Stomach (tissue), 9 donors: Measurements from ENCODE around the gene SH3BP5. TPM values are rescaled to one million over a fixed set of nuclear protein-coding genes. Genes with fewer than 3 reads are reported as not detected.

Experiments used
- DNase-seq, 2 donors: peaks; one replicate each; pipeline versions ENCODE4 v3.0.0 to v3.0.0-alpha.2; 2013 to 2019
- H3K27ac ChIP-seq, 5 donors: fragments of 200-600 bp in 4 of 5; sonication (generic) in 4 of 5; one replicate each; pipeline ENCODE4 v1.5.1; 2013 to 2019; ENCODE audit warnings: mild to moderate bottlenecking in 1 of 5, moderate library complexity in 1 of 5
- H3K27me3 ChIP-seq, 3 donors: fragments of 200-600 bp; sonication (generic); one replicate each; pipeline ENCODE4 v1.5.1; 2017 to 2019; ENCODE audit warnings: mixed run types in 1 of 3
- H3K36me3 ChIP-seq, 4 donors: fragments of 200-600 bp; sonication (generic); 1 replicate in 3 of 4; 2 replicates in 1 of 4; pipeline ENCODE4 v1.5.1; 2016 to 2019
- H3K4me1 ChIP-seq, 4 donors: fragments of 200-600 bp; sonication (generic); one replicate each; pipeline ENCODE4 v1.5.1; 2016 to 2019
- H3K4me3 ChIP-seq, 4 donors: fragments of 200-600 bp; sonication (generic) in 3 of 4; one replicate each; pipeline ENCODE4 v1.5.1; 2016 to 2019; ENCODE audit warnings: mild to moderate bottlenecking in 1 of 4
- H3K9me3 ChIP-seq, 4 donors: fragments of 200-600 bp; sonication (generic); one replicate each; pipeline ENCODE4 v1.5.1; 2016 to 2019
- EP300 ChIP-seq: sonication (generic); formaldehyde crosslinking; IDR thresholded peaks from one replicate; pipeline ENCODE4 v1.6.1; 2017; ENCODE audit warnings: antibody characterized with exemption
- POLR2A ChIP-seq, 4 donors: fragments of 450-650 bp; IDR thresholded peaks; one replicate each; pipeline ENCODE4 v1.6.1; 2016; ENCODE audit warnings: antibody characterized with exemption in 4 of 4, control low read depth in 2 of 4, mild to moderate bottlenecking in 1 of 4, moderate library complexity in 1 of 4
- POLR2AphosphoS5 ChIP-seq, 3 donors: sonication (generic); formaldehyde crosslinking; IDR thresholded peaks; one replicate each; pipeline ENCODE4 v1.6.1; 2016; ENCODE audit warnings: antibody characterized with exemption in 3 of 3
- WGBS, 5 donors: extraction: QIAGEN DNeasy Blood & Tissue Kit in 3 of 5; methylation state at CpG; one replicate each; pipeline versions ENCODE4 v1.1.5 to v1.1.7; 2013 to 2018; 5-methylcytosine and 5-hydroxymethylcytosine counted together
- intact Hi-C: fragments of 100-400 bp; cut with DNase I; formaldehyde crosslinking; loops from one replicate; pipeline ENCODE4 v1.15.1; 2023; ENCODE audit warnings: low total_unique reads
- polyA plus RNA-seq, 3 donors: library from polyadenylated mRNA; stranded (reverse); fragments of 200-250 nt; gene quantifications; one replicate each; pipeline ENCODE4 v1.2.3, GENCODE V29; 2013
- total RNA-seq, 5 donors: library from RNA; depleted of rRNA; stranded (reverse); fragments of >200 nt; gene quantifications; one replicate each; pipeline versions ENCODE4 v1.1.0 to v1.2.3, GENCODE V29; 2014 to 2016
- TF ChIP-seq, protein P1 (sequence below), 7 experiments: fragments of 450-650 bp in 4 of 7; fragments of 200-600 bp in 3 of 7; sonication (generic) in 3 of 7; IDR thresholded peaks; one replicate each; pipeline ENCODE4 v1.5.1; 2016 to 2019; ENCODE audit warnings: antibody characterized with exemption in 7 of 7, control low read depth in 2 of 7, mild to moderate bottlenecking in 1 of 7
- donor health status: healthy with polysubstance abuse.
- donor health status: Bipolar disorder and iron deficiency.
- donor health status: healthy.

SH3BP5 gene
- total and polyA plus RNA-seq, 8 donors: 1.8 to 43.7 (median 18.9) TPM

DNA sequence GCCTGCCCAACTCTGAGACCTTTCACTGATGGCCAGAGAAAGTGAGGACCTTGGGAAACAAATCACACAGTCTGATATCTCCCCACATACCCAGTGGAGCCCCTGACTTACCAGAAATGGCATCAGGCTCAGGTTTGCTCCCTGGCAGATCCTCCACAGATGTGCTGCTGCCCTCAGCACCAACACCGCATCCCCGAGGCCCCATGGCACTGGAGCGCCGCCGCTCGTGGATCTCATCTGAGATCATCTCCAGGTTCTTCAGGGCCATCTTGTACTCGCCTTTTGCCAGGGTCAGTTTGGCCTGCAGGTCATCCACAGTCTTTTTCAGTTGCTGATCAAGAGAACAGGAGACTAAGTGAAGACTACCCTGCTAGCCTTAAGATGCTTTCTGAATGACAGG lies 73.7 kb downstream of the SH3BP5 start:
- Histone ChIP-seq H3K36me3 (peaks cover 44 to 81% (median 70%) of the 10 kb centered on the region in 4 donors), H3K9me3 (no peaks in the 10 kb centered on the region), H3K4me3 (no peak overlapping the region), H3K27me3 (no peaks in the 10 kb centered on the region), H3K4me1 (peaks cover 0 to 5% (median 0%) of the 10 kb centered on the region in 4 donors), H3K27ac (no peak overlapping the region)
- DNase-seq: no peak
- WGBS, 5 donors: 95 to 100% (median 97%) methylated on average over 7 of the region's 7 CpGs
- intact Hi-C loops: no loop called here
- no peak for TF ChIP-seq POLR2A (IDR thresholded peaks at IDR 0.05)

DNA sequence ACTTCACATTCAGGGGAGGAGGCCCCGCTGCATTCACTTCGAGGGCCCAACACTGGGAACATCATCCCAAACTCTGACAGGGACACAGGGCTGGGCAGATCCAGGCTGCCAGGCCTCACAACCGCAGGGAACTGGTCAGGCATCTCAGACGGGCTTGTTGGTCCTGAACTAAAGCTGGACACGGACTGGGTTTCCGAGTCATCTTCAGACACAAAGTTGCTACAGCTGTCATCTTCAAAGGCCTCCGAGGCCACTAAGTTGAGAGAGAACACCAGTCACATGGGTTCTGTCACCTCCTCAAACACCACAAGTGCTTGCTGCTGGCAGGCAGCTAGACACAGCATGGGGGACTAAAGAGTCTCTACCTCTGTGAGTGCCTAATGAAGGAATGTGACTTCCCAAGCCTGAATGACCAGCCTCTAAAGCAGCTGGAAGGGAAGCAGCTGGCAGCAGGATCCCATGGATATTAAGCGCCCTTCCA lies 75.5 kb downstream of the SH3BP5 start:
- Histone ChIP-seq H3K27ac (no peak overlapping the region), H3K9me3 (no peaks in the 10 kb centered on the region), H3K36me3 (peaks cover 57 to 97% (median 87%) of the 10 kb centered on the region in 4 donors), H3K4me1 (no peaks in the 10 kb centered on the region), H3K4me3 (no peak overlapping the region), H3K27me3 (no peaks in the 10 kb centered on the region)
- intact Hi-C loops: no loop called here
- WGBS, 5 donors: 83 to 89% (median 87%) methylated on average over 7 to 8 of the region's 8 CpGs
- DNase-seq: no peak
- no peak for TF ChIP-seq POLR2AphosphoS5 (IDR thresholded peaks at IDR 0.05)
- TF ChIP-seq, protein P1, sequence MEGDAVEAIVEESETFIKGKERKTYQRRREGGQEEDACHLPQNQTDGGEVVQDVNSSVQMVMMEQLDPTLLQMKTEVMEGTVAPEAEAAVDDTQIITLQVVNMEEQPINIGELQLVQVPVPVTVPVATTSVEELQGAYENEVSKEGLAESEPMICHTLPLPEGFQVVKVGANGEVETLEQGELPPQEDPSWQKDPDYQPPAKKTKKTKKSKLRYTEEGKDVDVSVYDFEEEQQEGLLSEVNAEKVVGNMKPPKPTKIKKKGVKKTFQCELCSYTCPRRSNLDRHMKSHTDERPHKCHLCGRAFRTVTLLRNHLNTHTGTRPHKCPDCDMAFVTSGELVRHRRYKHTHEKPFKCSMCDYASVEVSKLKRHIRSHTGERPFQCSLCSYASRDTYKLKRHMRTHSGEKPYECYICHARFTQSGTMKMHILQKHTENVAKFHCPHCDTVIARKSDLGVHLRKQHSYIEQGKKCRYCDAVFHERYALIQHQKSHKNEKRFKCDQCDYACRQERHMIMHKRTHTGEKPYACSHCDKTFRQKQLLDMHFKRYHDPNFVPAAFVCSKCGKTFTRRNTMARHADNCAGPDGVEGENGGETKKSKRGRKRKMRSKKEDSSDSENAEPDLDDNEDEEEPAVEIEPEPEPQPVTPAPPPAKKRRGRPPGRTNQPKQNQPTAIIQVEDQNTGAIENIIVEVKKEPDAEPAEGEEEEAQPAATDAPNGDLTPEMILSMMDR (IDR thresholded peaks at IDR 0.05): no peak
- no peak for TF ChIP-seq EP300
- TF ChIP-seq POLR2A (IDR thresholded peaks at IDR 0.05): no peak

DNA sequence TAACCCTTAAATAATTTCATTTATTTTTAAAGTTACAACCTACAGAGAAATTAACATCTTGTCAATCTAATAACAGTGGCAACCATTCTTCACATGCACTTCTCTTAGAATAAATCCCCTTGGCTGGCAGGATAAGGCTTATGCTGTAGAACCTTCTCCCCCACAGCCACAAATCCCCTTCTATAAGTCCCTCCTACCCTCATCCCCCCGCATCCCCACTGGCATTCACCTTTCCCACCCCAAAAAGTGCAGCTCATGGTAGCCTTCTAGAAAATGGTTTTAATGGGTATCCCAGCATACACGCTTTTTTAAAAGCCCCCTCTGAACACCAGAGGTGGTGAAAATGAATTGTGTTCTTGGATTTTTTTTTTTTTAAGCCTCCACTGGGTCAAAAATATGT lies 77.2 kb downstream of the SH3BP5 start:
- intact Hi-C loops: no loop called here
- Histone ChIP-seq H3K9me3 (no peaks in the 10 kb centered on the region), H3K4me1 (no peaks in the 10 kb centered on the region), H3K4me3 (no peak overlapping the region), H3K27ac (no peak overlapping the region), H3K36me3 (peaks cover 73 to 100% (median 99%) of the 10 kb centered on the region in 4 donors), H3K27me3 (no peaks in the 10 kb centered on the region)
- TF ChIP-seq EP300 (no peak), POLR2AphosphoS5 (IDR thresholded peaks at IDR 0.05) (no peak), POLR2A (IDR thresholded peaks at IDR 0.05) (no peak)
- TF ChIP-seq, protein P1 (IDR thresholded peaks at IDR 0.05): no peak
- no peak for DNase-seq
- 90 to 97% (median 95%) methylated on average over 2 of the region's 2 CpGs for WGBS, 5 donors

DNA sequence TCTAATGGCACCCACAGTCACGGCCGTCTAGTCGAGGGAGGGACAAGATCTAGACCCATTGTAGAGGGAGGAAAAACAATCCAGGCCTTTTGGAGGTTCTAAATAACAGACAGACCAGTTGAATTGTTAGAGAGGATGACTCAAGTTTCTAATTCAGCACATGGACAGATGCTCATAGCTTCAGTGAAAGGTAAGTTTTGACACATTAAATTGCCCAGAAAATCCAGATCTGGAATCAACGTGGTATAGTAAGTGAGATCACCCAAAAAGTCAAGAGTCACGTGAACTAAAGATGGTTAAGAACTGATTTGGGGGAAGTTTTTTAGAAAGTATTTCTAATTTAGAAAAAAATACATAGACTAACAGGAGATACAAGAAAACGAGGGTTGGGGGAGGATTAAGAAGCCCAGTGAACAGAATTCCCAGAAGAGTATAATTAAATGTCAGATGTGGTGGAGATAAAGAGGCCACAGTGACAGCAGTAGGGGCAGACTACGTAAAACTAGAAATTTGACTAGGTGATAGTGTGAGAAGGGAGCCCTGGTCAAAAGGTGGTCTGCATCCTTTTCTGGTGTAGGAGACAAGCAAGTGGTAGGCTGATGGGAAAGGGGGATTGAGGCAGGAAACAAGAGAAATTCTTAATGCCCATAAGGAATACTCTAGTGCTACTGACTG lies 79.2 kb downstream of the SH3BP5 start:
- Histone ChIP-seq H3K27ac (no peak overlapping the region), H3K9me3 (no peaks in the 10 kb centered on the region), H3K27me3 (no peaks in the 10 kb centered on the region), H3K36me3 (peaks cover 81 to 100% (median 100%) of the 10 kb centered on the region in 4 donors), H3K4me3 (no peak overlapping the region), H3K4me1 (no peaks in the 10 kb centered on the region)
- 74 to 84% (median 79%) methylated on average over 7 of the region's 7 CpGs for WGBS, 5 donors
- no peak for DNase-seq
- intact Hi-C loops: no loop called here
- TF ChIP-seq EP300: no peak
- TF ChIP-seq POLR2A (IDR thresholded peaks at IDR 0.05): no peak
- no peak for TF ChIP-seq POLR2AphosphoS5 (IDR thresholded peaks at IDR 0.05)
- TF ChIP-seq, protein P1 (IDR thresholded peaks at IDR 0.05): no peak

DNA sequence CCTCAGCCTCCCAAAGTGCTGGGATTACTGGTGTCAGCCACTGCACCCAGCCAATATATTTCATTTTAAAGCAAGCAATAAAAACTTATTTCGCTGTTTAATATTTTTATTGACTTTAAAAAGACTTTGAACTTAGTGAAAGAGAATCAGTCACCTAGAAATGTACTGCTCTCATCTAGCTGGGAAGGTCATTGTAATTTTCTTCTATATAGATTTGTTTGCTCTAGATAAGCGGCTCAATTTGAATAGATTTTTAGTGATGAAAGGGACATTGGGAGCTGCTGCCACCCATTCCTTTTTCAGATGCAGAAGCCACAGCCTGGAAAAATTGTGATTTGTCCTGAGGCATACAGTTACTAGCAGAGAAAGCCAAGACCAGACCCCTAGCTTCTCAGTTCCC lies 86.2 kb downstream of the SH3BP5 start:
- Histone ChIP-seq H3K4me1 (peaks cover 0 to 29% (median 6%) of the 10 kb centered on the region in 4 donors), H3K4me3 (no peak overlapping the region), H3K9me3 (no peaks in the 10 kb centered on the region), H3K27me3 (no peaks in the 10 kb centered on the region), H3K27ac (peak overlapping the region in 1 of 5 donors; percentile 6), H3K36me3 (peaks cover 69 to 100% (median 100%) of the 10 kb centered on the region in 4 donors)
- no peak for DNase-seq
- 35 to 60% (median 54%) methylated on average over 2 of the region's 2 CpGs for WGBS, 5 donors
- TF ChIP-seq, protein P1 (IDR thresholded peaks at IDR 0.05): no peak
- TF ChIP-seq EP300 (no peak), POLR2AphosphoS5 (IDR thresholded peaks at IDR 0.05) (no peak), POLR2A (IDR thresholded peaks at IDR 0.05) (no peak)
- intact Hi-C loops: no loop called here
